ENCODE data around the gene ANGPTL4. TPM values are rescaled to one million over a fixed set of nuclear protein-coding genes. Genes with fewer than 3 reads are reported as not detected.
"Not testable (repeated sequence)": the region's sequence is repeated elsewhere in the genome, so short reads cannot be mapped to it uniquely, and the experiment has no call there.

ANGPTL4 gene
- total RNA-seq, 1 donor = not detected

- no peaks in the 10 kb centered on the region for H3K4me1 ChIP-seq (ENCODE audit: insufficient read depth, low read length)
- no peak overlapping the region for H3K4me3 ChIP-seq (ENCODE audit: low read length)
- no peaks in the 10 kb centered on the region for H3K27me3 ChIP-seq (ENCODE audit: insufficient read depth, low read length)
- no peaks in the 10 kb centered on the region for H3K9me3 ChIP-seq (ENCODE audit: low read depth, low read length)
Observed at GRCh38 chr19:8401981-8402411, 38.0 kb downstream of the ANGPTL4 start.

GRCh38 chr19:8403098-8403819, 39.3 kb downstream of the ANGPTL4 start:
- Histone ChIP-seq H3K4me3 (ENCODE audit: low read length) (no peak overlapping the region), H3K9me3 (ENCODE audit: low read depth, low read length) (no peaks in the 10 kb centered on the region), H3K27me3 (ENCODE audit: insufficient read depth, low read length) (no peaks in the 10 kb centered on the region), H3K4me1 (ENCODE audit: insufficient read depth, low read length) (no peaks in the 10 kb centered on the region)

GRCh38 chr19:8403820-8404109, 39.8 kb downstream of the ANGPTL4 start:
- Histone ChIP-seq H3K27me3 (ENCODE audit: insufficient read depth, low read length) (no peaks in the 10 kb centered on the region), H3K4me1 (ENCODE audit: insufficient read depth, low read length) (no peaks in the 10 kb centered on the region), H3K4me3 (ENCODE audit: low read length) (no peak overlapping the region), H3K9me3 (ENCODE audit: low read depth, low read length) (no peaks in the 10 kb centered on the region)

GRCh38 chr19:8404391-8405151, 40.6 kb downstream of the ANGPTL4 start:
- H3K4me1 ChIP-seq (ENCODE audit: insufficient read depth, low read length) = no peaks in the 10 kb centered on the region
- no peak overlapping the region for H3K4me3 ChIP-seq (ENCODE audit: low read length)
- H3K9me3 ChIP-seq (ENCODE audit: low read depth, low read length) = no peaks in the 10 kb centered on the region
- H3K27me3 ChIP-seq (ENCODE audit: insufficient read depth, low read length) = no peaks in the 10 kb centered on the region

GRCh38 chr19:8410718-8411117, 46.8 kb downstream of the ANGPTL4 start:
- H3K27me3 ChIP-seq (ENCODE audit: insufficient read depth, low read length); H3K9me3 ChIP-seq (ENCODE audit: low read depth, low read length): not testable (repeated sequence)
- H3K4me1 ChIP-seq (ENCODE audit: insufficient read depth, low read length) = peaks cover 12% of the 10 kb centered on the region

GRCh38 chr19:8412783-8413628, 49.1 kb downstream of the ANGPTL4 start, which contains the start of gene MARCHF2:
MARCHF2 (plus strand) TSS chr19:8413305; CDS start chr19:8421841, 8,536 bp downstream.
- no peaks in the 10 kb centered on the region for H3K27me3 ChIP-seq (ENCODE audit: insufficient read depth, low read length)
- H3K9me3 ChIP-seq (ENCODE audit: low read depth, low read length) = no peaks in the 10 kb centered on the region
- peaks cover 15% of the 10 kb centered on the region for H3K4me1 ChIP-seq (ENCODE audit: insufficient read depth, low read length)
- peak within 1 kb of the TSS; percentile 78 for H3K4me3 ChIP-seq (ENCODE audit: low read length)

More at GRCh38 chr19:8410718-8411117, 46.8 kb downstream of the ANGPTL4 start:
- H3K4me3 ChIP-seq (ENCODE audit: low read length) = not testable (repeated sequence)

- peak overlapping the region; percentile 78 for H3K4me3 ChIP-seq (ENCODE audit: low read length)
- H3K27me3 ChIP-seq (ENCODE audit: insufficient read depth, low read length) = no peaks in the 10 kb centered on the region
- H3K4me1 ChIP-seq (ENCODE audit: insufficient read depth, low read length) = peaks cover 21% of the 10 kb centered on the region
- H3K9me3 ChIP-seq (ENCODE audit: low read depth, low read length) = no peaks in the 10 kb centered on the region
Observed at GRCh38 chr19:8413629-8413995, 49.7 kb downstream of the ANGPTL4 start.

- H3K27me3 ChIP-seq (ENCODE audit: insufficient read depth, low read length) = no peaks in the 10 kb centered on the region
- H3K4me1 ChIP-seq (ENCODE audit: insufficient read depth, low read length) = peaks cover 23% of the 10 kb centered on the region
- no peaks in the 10 kb centered on the region for H3K9me3 ChIP-seq (ENCODE audit: low read depth, low read length)
- H3K4me3 ChIP-seq (ENCODE audit: low read length) = no peak overlapping the region
Observed at GRCh38 chr19:8416796-8417195, 52.8 kb downstream of the ANGPTL4 start.

- no peaks in the 10 kb centered on the region for H3K9me3 ChIP-seq (ENCODE audit: low read depth, low read length)
- H3K27me3 ChIP-seq (ENCODE audit: insufficient read depth, low read length) = no peaks in the 10 kb centered on the region
- H3K4me3 ChIP-seq (ENCODE audit: low read length) = no peak overlapping the region
Observed at GRCh38 chr19:8421484-8422461, 57.8 kb downstream of the ANGPTL4 start.

GRCh38 chr19:8423817-8424223, 59.9 kb downstream of the ANGPTL4 start:
- Histone ChIP-seq H3K27me3 (ENCODE audit: insufficient read depth, low read length) (no peaks in the 10 kb centered on the region), H3K4me1 (ENCODE audit: insufficient read depth, low read length) (peaks cover 10% of the 10 kb centered on the region), H3K4me3 (ENCODE audit: low read length) (no peak overlapping the region), H3K9me3 (ENCODE audit: low read depth, low read length) (no peaks in the 10 kb centered on the region)

More at GRCh38 chr19:8421484-8422461, 57.8 kb downstream of the ANGPTL4 start:
- H3K4me1 ChIP-seq (ENCODE audit: insufficient read depth, low read length) = peaks cover 21% of the 10 kb centered on the region

Other genes with a start within 250 kb of the ANGPTL4 start
- gene FBN3, start 214.6 kb upstream of the ANGPTL4 start, total RNA-seq = not detected
- 13.1 TPM for gene CERS4, start 154.8 kb upstream of the ANGPTL4 start, total RNA-seq
- 14.6 TPM for gene CD320, start 55.8 kb upstream of the ANGPTL4 start, total RNA-seq
- 15.3 TPM for gene NDUFA7, start 42.8 kb upstream of the ANGPTL4 start, total RNA-seq
- 352 TPM for gene RPS28, start 42.7 kb upstream of the ANGPTL4 start, total RNA-seq
- 0.42 TPM for gene KANK3, start 20.9 kb upstream of the ANGPTL4 start, total RNA-seq
- 24.3 TPM for gene RAB11B, start 26.2 kb downstream of the ANGPTL4 start, total RNA-seq
- gene MARCHF2, start 49.1 kb downstream of the ANGPTL4 start, total RNA-seq = 119 TPM
- 104 TPM for gene HNRNPM, start 80.8 kb downstream of the ANGPTL4 start, total RNA-seq
- gene PRAM1, start 138.5 kb downstream of the ANGPTL4 start, total RNA-seq = 5.7 TPM
- gene ZNF414, start 150.0 kb downstream of the ANGPTL4 start, total RNA-seq = 5.6 TPM
- gene MYO1F, start 213.3 kb downstream of the ANGPTL4 start, total RNA-seq = 145 TPM
- gene ADAMTS10, start 246.6 kb downstream of the ANGPTL4 start, total RNA-seq = 29.5 TPM